HEK293 (cell line): ENCODE results near the gene HSPG2.

Source experiments
- CTCF ChIA-PET: fragments of 350-600 bp; formaldehyde crosslinking; extraction: SDS; loops from one replicate; lab custom pipeline; 2021; ENCODE audit warnings: antibody characterized with exemption; lab: Yijun Ruan, JAX
- POLR2A ChIA-PET: fragments of 300-600 bp; formaldehyde crosslinking; extraction: SDS; loops from one replicate; lab custom pipeline; 2020; ENCODE audit warnings: antibody characterized with exemption, inconsistent platforms; lab: Yijun Ruan, JAX
- H3K27ac ChIP-seq: fragments of 200-500 bp; sonication (Bioruptor generic); 2 replicates; pipeline ENCODE4 v1.5.1; 2014; ENCODE audit warnings: low read depth, low read length, control low read depth, inconsistent platforms; ENCODE audit errors: extremely low read depth
- H3K36me3 ChIP-seq, 2 experiments: fragments of 200-500 bp in 1 of 2; sonication (Bioruptor generic) in 1 of 2; 1 replicate in 1 of 2; 2 replicates in 1 of 2; pipeline ENCODE4 v1.5.1; 2014 to 2017; ENCODE audit warnings: inconsistent platforms in 2 of 2, low read length in 2 of 2; ENCODE audit not compliant: control insufficient read depth in 2 of 2, insufficient read depth in 1 of 2
- H3K4me1 ChIP-seq: fragments of 200-500 bp; sonication (Bioruptor generic); 2 replicates; pipeline ENCODE4 v1.5.1; 2014; ENCODE audit warnings: mild to moderate bottlenecking, low read length, inconsistent platforms; ENCODE audit not compliant: control insufficient read depth, insufficient read depth
- H3K4me3 ChIP-seq: 2 replicates; pipeline ENCODE4 v1.5.1; 2011; ENCODE audit warnings: low read depth, mild to moderate bottlenecking, control low read depth, low read length, moderate library complexity
- H3K9me3 ChIP-seq: fragments of 200-500 bp; sonication (Bioruptor generic); 2 replicates; pipeline ENCODE4 v1.5.1; 2014; ENCODE audit warnings: low read depth, low read length, inconsistent platforms; ENCODE audit not compliant: control insufficient read depth, insufficient read depth
- GFI1B ChIP-seq: fragments of 450-650 bp; formaldehyde crosslinking; IDR thresholded peaks from 2 replicates; pipeline ENCODE4 v1.5.1; 2016; ENCODE audit warnings: missing biosample characterization, missing genetic modification characterization
- PRDM1 ChIP-seq: fragments of 450-650 bp; formaldehyde crosslinking; IDR thresholded peaks from 2 replicates; pipeline ENCODE4; 2016; ENCODE audit warnings: missing biosample characterization, missing genetic modification characterization
- PRDM2 ChIP-seq: fragments of 450-650 bp; formaldehyde crosslinking; IDR thresholded peaks from 2 replicates; pipeline ENCODE4 v1.5.1; 2016; ENCODE audit warnings: missing biosample characterization, missing genetic modification characterization, borderline replicate concordance
- SP2 ChIP-seq: fragments of 450-650 bp; formaldehyde crosslinking; IDR thresholded peaks from 2 replicates; pipeline ENCODE4 v1.5.1; 2016; ENCODE audit warnings: missing biosample characterization, missing genetic modification characterization
- SP3 ChIP-seq: fragments of 450-650 bp; formaldehyde crosslinking; IDR thresholded peaks from 2 replicates; pipeline ENCODE4 v1.5.1; 2016; ENCODE audit warnings: missing biosample characterization, missing genetic modification characterization
- ZFHX2 ChIP-seq: fragments of 450-650 bp; formaldehyde crosslinking; conservative IDR thresholded peaks from 2 replicates; pipeline ENCODE4 v1.5.1; 2016; ENCODE audit warnings: missing biosample characterization, missing genetic modification characterization
- ZNF404 ChIP-seq: fragments of 450-650 bp; formaldehyde crosslinking; IDR thresholded peaks from 2 replicates; pipeline ENCODE4 v1.5.1; 2017; ENCODE audit warnings: missing biosample characterization, missing genetic modification characterization
- ZNF48 ChIP-seq: fragments of 450-650 bp; formaldehyde crosslinking; IDR thresholded peaks from 2 replicates; pipeline ENCODE4 v1.5.1; 2016; ENCODE audit warnings: missing biosample characterization, missing genetic modification characterization
- ZSCAN23 ChIP-seq: fragments of 450-650 bp; formaldehyde crosslinking; IDR thresholded peaks from 2 replicates; pipeline ENCODE4 v1.5.1; 2016; ENCODE audit warnings: missing biosample characterization, missing genetic modification characterization
- ZXDB ChIP-seq: fragments of 450-650 bp; formaldehyde crosslinking; IDR thresholded peaks from 2 replicates; pipeline ENCODE4 v1.5.1; 2016; ENCODE audit warnings: missing biosample characterization, missing genetic modification characterization
- TF ChIP-seq, protein P1 (sequence below): fragments of 450-650 bp; formaldehyde crosslinking; IDR thresholded peaks from 2 replicates; pipeline ENCODE4 v1.5.1; 2016; ENCODE audit warnings: missing biosample characterization, missing genetic modification characterization
- TF ChIP-seq, protein P2 (sequence below): fragments of 450-650 bp; formaldehyde crosslinking; IDR thresholded peaks from 2 replicates; pipeline ENCODE4 v1.5.1; 2016; ENCODE audit warnings: missing biosample characterization, missing genetic modification characterization

Gene HSPG2

GRCh38 chr1:21914450-21914849 lies 22.7 kb downstream of the HSPG2 start:
- Histone ChIP-seq H3K36me3 (no peaks in the 10 kb centered on the region), H3K4me1 (no peaks in the 10 kb centered on the region), H3K9me3 (no peaks in the 10 kb centered on the region), H3K4me3 (no peak overlapping the region), H3K27ac (no peak overlapping the region)
- no peak for TF ChIP-seq PRDM2 (tag by site-specific recombination)
- TF ChIP-seq SP3 (tag by site-specific recombination) = no peak
- no peak for TF ChIP-seq GFI1B (tag by site-specific recombination)
- no peak for TF ChIP-seq SP2 (tag by site-specific recombination)
- ChIA-PET POLR2A (no interaction called here), CTCF (interaction anchor here (0.7 to 1.0 kb wide), 2 partner anchors 8 to 24 kb away, joined by 3 read pairs; no protein-coding TSS in a partner anchor)

DNA sequence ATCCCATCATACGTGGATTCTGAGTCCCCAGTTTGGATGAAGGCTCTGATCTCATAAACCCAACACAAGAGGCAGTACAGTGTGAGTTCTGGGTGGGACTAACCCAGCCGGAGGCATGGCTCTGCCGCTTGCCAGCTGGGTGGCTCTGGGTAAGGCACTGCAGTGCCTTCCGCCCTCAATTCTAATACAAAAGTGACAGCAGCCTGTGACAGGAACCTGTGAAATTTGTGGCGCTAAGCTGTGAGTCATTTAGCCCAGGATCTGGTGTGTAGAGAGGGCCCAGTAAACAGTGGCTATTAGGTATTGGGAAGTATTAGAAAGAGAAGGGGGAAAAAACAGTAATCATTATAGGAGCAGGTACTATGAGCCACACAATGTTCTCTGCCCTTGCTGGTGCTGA lies 23.3 kb downstream of the HSPG2 start:
- no peak overlapping the region for H3K4me3 ChIP-seq
- H3K27ac ChIP-seq = no peak overlapping the region
- no peaks in the 10 kb centered on the region for H3K9me3 ChIP-seq
- TF ChIP-seq PRDM1 (tag by site-specific recombination) (peak; percentile 10; the same call in 1 of the 2 replicates), ZXDB (tag by site-specific recombination) (no peak)
- TF ChIP-seq, all 188 proteins: peak for 1
- ChIA-PET POLR2A (no interaction called here), CTCF (interaction anchor here (1.0 kb wide), 1 partner anchor 9 kb away, joined by 3 read pairs; no protein-coding TSS in a partner anchor)
- H3K36me3 ChIP-seq = no peaks in the 10 kb centered on the region
- H3K4me1 ChIP-seq = no peaks in the 10 kb centered on the region

- CTCF ChIA-PET = interaction anchor here (1.0 kb wide), 1 partner anchor 10 kb away, joined by 3 read pairs; no protein-coding TSS in a partner anchor
- no peaks in the 10 kb centered on the region for H3K4me1 ChIP-seq
- H3K36me3 ChIP-seq = no peaks in the 10 kb centered on the region
- no peak overlapping the region for H3K4me3 ChIP-seq
- H3K27ac ChIP-seq = no peak overlapping the region
- TF ChIP-seq ZFHX2 (tag by site-specific recombination) (no peak), ZSCAN23 (tag by site-specific recombination) (no peak), ZNF48 (tag by site-specific recombination) (no peak), ZNF404 (tag by site-specific recombination) (no peak)
- TF ChIP-seq, protein P1, sequence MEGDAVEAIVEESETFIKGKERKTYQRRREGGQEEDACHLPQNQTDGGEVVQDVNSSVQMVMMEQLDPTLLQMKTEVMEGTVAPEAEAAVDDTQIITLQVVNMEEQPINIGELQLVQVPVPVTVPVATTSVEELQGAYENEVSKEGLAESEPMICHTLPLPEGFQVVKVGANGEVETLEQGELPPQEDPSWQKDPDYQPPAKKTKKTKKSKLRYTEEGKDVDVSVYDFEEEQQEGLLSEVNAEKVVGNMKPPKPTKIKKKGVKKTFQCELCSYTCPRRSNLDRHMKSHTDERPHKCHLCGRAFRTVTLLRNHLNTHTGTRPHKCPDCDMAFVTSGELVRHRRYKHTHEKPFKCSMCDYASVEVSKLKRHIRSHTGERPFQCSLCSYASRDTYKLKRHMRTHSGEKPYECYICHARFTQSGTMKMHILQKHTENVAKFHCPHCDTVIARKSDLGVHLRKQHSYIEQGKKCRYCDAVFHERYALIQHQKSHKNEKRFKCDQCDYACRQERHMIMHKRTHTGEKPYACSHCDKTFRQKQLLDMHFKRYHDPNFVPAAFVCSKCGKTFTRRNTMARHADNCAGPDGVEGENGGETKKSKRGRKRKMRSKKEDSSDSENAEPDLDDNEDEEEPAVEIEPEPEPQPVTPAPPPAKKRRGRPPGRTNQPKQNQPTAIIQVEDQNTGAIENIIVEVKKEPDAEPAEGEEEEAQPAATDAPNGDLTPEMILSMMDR (tag by site-specific recombination) = no peak
- TF ChIP-seq, protein P2, sequence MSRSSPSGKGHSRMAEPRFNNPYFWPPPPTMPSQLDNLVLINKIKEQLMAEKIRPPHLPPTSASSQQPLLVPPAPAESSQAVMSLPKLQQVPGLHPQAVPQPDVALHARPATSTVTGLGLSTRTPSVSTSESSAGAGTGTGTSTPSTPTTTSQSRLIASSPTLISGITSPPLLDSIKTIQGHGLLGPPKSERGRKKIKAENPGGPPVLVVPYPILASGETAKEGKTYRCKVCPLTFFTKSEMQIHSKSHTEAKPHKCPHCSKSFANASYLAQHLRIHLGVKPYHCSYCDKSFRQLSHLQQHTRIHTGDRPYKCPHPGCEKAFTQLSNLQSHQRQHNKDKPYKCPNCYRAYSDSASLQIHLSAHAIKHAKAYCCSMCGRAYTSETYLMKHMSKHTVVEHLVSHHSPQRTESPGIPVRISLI (tag by site-specific recombination) = no peak
- TF ChIP-seq, all 188 proteins: peak for 0
- no peaks in the 10 kb centered on the region for H3K9me3 ChIP-seq
- POLR2A ChIA-PET = no interaction called here
Measured at GRCh38 chr1:21913258-21913657, 23.9 kb downstream of the HSPG2 start.
